Calu3 (cell line): Measurements from ENCODE around the gene RALBP1. TPM values are rescaled to one million over a fixed set of nuclear protein-coding genes. Genes with fewer than 3 reads are reported as not detected.

Source experiments
- BruUV-seq: library from RNA; stranded (reverse); fragments of 400-500 nt; replicated peaks from 2 replicates; lab custom pipeline; 2021; lab: Mats Ljungman, UMichigan
- CTCF ChIA-PET: fragments of 300-600 bp; sonication (Branson Sonifier 250); formaldehyde crosslinking; loops from one replicate; lab custom pipeline; 2022; ENCODE audit warnings: antibody characterized with exemption; lab: Charles Lee
- DNase-seq: peaks from one replicate; pipeline ENCODE4 v3.0.0; 2022
- H3K27ac Mint-ChIP-seq: one replicate; pipeline ENCODE4 v1.8.0; 2022; ENCODE audit warnings: mixed read lengths; ENCODE audit not compliant: unreplicated experiment
- H3K27me3 Mint-ChIP-seq: one replicate; pipeline ENCODE4 v1.8.0; 2022; ENCODE audit warnings: mixed read lengths; ENCODE audit not compliant: unreplicated experiment
- H3K36me3 Mint-ChIP-seq: one replicate; pipeline ENCODE4 v1.8.0; 2022; ENCODE audit warnings: mild to moderate bottlenecking, moderate library complexity, mixed read lengths; ENCODE audit not compliant: insufficient read depth, unreplicated experiment
- H3K4me1 Mint-ChIP-seq: one replicate; pipeline ENCODE4 v1.8.0; 2022; ENCODE audit warnings: mild to moderate bottlenecking, low read depth, mixed read lengths; ENCODE audit not compliant: unreplicated experiment
- H3K4me3 Mint-ChIP-seq: one replicate; pipeline ENCODE4 v1.8.0; 2022; ENCODE audit warnings: mild to moderate bottlenecking, low read depth, moderate library complexity, mixed read lengths; ENCODE audit not compliant: unreplicated experiment
- H3K9me3 Mint-ChIP-seq: one replicate; pipeline ENCODE4 v1.8.0; 2022; ENCODE audit warnings: low read depth, mixed read lengths; ENCODE audit not compliant: unreplicated experiment
- intact Hi-C: fragments of 100-400 bp; cut with micrococcal nuclease; formaldehyde crosslinking; loops from one replicate; pipeline ENCODE4 v1.10.0; 2022; ENCODE audit not compliant: unreplicated experiment
- total RNA-seq: library from RNA; stranded (reverse); gene quantifications from 2 replicates; pipeline ENCODE4 v1.2.3, GENCODE V29; 2022
- TF ChIP-seq, protein P1 (sequence below): fragments of 200-600 bp; IDR thresholded peaks from one replicate; pipeline ENCODE4 v1.8.0; 2022; ENCODE audit warnings: antibody characterized with exemption; ENCODE audit not compliant: unreplicated experiment

Gene RALBP1
- total RNA-seq, 1 experiment from 2014 or later: 65.8 TPM

DNA sequence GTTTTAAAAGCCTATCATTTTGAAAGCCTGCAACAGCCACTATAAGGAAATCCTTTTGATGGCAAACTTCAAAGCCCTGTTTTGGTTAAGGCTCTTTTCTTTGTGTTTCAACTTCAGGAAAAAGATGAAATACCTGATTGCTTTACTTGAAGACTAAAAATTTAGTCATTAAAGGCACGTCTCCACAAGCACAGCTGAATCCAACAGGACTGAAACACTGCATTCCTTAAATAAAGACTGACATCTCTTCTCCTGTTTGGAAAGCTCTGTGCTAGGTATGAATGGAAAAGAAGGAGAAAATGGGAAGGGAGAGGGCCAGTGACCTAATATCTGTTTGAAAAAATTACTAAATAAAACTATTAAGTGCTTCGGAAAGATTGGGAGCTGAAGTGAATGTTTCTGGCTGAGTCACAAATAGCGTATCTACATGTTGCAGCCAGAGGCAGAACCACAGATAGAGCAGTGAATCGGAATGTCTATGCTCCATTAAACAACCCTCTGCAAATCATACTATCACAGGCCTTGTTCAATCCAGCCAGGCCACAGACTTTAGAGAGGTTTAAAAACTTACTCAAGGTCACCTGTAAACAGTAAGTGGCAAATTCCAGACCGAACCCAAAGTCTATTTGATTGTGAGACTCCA, 21.1 kb upstream of the RALBP1 start:
- TF ChIP-seq, protein P1, sequence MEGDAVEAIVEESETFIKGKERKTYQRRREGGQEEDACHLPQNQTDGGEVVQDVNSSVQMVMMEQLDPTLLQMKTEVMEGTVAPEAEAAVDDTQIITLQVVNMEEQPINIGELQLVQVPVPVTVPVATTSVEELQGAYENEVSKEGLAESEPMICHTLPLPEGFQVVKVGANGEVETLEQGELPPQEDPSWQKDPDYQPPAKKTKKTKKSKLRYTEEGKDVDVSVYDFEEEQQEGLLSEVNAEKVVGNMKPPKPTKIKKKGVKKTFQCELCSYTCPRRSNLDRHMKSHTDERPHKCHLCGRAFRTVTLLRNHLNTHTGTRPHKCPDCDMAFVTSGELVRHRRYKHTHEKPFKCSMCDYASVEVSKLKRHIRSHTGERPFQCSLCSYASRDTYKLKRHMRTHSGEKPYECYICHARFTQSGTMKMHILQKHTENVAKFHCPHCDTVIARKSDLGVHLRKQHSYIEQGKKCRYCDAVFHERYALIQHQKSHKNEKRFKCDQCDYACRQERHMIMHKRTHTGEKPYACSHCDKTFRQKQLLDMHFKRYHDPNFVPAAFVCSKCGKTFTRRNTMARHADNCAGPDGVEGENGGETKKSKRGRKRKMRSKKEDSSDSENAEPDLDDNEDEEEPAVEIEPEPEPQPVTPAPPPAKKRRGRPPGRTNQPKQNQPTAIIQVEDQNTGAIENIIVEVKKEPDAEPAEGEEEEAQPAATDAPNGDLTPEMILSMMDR: no peak
- Mint-ChIP-seq H3K9me3 (peaks cover 11% of the 10 kb centered on the region), H3K4me3 (no peak overlapping the region), H3K4me1 (no peaks in the 10 kb centered on the region), H3K27ac (no peak overlapping the region), H3K36me3 (no peaks in the 10 kb centered on the region), H3K27me3 (no peaks in the 10 kb centered on the region)
- CTCF ChIA-PET: interaction anchor here (0.7 kb wide), 1 partner anchor 1385 kb away, joined by 3 read pairs; no protein-coding TSS in a partner anchor
- intact Hi-C loops: no loop called here
- DNase-seq: no peak
- BruUV-seq: no TSS peak

DNA sequence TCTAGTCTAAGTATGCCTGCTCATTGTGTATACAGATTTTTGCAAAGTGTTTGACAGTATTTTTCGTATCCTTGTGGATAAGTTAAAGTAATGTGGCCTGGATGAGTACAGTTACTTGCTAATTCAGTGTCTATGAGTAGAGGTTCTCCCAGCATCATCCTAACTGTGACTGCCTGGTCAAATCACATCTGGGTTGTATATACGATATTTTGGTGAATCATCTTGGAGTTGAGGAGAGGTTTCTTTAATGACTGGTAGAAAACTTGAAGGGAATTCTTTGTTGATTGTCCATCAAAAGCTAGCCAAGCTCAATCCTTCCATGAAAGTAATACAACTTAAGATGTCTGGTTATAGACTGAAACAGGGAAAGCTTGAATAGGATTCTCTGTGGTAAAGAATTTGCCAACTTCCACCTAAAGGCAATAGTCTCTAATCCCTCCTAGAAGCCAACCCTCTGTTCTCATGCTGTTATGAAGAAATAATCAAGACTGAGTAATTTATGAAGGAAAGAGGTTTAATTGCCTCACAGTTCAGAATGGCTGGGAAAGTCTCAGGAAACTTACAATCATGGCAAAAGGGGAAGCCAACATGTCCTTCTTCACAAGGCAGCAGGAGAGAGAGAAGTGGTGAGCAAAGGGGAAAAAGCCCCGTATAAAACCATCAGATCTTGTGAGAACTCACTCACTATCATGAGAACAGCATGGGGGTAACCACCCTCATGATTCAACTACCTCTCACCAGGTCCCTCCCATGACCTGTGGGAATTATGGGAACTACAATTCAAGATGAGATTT, 19.4 kb upstream of the RALBP1 start:
- Mint-ChIP-seq H3K36me3 (no peaks in the 10 kb centered on the region), H3K27ac (no peak overlapping the region), H3K4me1 (no peaks in the 10 kb centered on the region), H3K4me3 (no peak overlapping the region), H3K27me3 (no peaks in the 10 kb centered on the region), H3K9me3 (peaks cover 11% of the 10 kb centered on the region)
- CTCF ChIA-PET: no interaction called here
- no TSS peak for BruUV-seq
- TF ChIP-seq, protein P1: no peak
- intact Hi-C loops: no loop called here
- DNase-seq: no peak

DNA sequence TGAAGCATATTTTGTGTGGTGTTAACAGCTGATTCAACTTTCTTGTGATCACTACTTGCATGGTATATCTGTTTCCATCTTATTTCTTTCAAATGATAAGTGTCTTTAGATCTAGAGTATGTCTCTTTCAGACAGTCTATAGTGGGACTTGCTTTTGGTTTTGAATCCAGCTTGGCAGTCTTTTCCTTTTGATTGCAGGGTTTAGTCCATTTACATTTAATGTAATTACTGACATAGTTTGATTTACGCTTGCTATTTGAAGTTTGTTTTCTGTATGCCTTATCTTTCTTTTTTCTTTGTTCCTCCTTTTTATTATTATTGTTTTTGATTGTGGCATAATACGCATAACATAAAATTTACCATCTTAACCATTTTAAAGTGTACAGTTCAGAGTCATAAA, 9.2 kb upstream of the RALBP1 start:
- DNase-seq: no peak
- H3K27me3 Mint-ChIP-seq: no peaks in the 10 kb centered on the region
- H3K27ac Mint-ChIP-seq: no peak overlapping the region
- H3K9me3 Mint-ChIP-seq: peaks cover 7% of the 10 kb centered on the region
- TF ChIP-seq, protein P1: no peak
- peaks cover 9% of the 10 kb centered on the region for H3K4me1 Mint-ChIP-seq
- no peaks in the 10 kb centered on the region for H3K36me3 Mint-ChIP-seq
- CTCF ChIA-PET: no interaction called here
- H3K4me3 Mint-ChIP-seq: no peak overlapping the region
- no TSS peak for BruUV-seq
- intact Hi-C loops: no loop called here

DNA sequence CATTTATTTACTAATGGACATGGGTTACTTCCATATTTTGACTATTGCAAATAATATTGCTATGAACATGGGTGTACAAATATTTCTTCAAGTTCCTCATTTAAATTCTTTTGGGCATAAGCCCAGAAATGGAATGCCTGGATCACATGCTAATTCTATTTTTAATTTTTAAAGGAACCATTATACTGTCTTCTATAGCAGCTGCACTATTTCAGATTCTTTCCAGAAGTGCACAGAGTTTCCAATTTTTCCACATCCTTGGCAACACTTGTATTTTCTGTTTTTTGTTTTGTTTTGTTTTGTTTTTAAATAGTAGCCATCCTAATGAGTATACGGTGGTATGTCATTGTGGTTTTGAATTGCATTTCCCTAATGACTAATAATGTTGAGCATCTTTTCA, 8.5 kb upstream of the RALBP1 start:
- intact Hi-C loops: no loop called here

More for the DNA sequence above, 8.5 kb upstream of the RALBP1 start:
- no peak overlapping the region for H3K27ac Mint-ChIP-seq
- H3K4me3 Mint-ChIP-seq: no peak overlapping the region
- no peaks in the 10 kb centered on the region for H3K27me3 Mint-ChIP-seq
- DNase-seq: no peak
- no peaks in the 10 kb centered on the region for H3K36me3 Mint-ChIP-seq
- TF ChIP-seq, protein P1: no peak
- peaks cover 7% of the 10 kb centered on the region for H3K9me3 Mint-ChIP-seq
- peaks cover 9% of the 10 kb centered on the region for H3K4me1 Mint-ChIP-seq
- no TSS peak for BruUV-seq
- CTCF ChIA-PET: no interaction called here
